HS-27A (cell line): ENCODE results near the gene PCIF1.
"Not testable (repeated sequence)": the region's sequence is repeated elsewhere in the genome, so short reads cannot be mapped to it uniquely, and the experiment has no call there.

Source experiments
- DNase-seq: peaks from one replicate; pipeline ENCODE4 v3.0.0-alpha.2; 2012; ENCODE audit warnings: low read depth, missing footprints

The PCIF1 gene

GRCh38 chr20:45994761-45995493, 60.4 kb downstream of the PCIF1 start:
- no peak for DNase-seq

GRCh38 chr20:45995495-45996097, 61.1 kb downstream of the PCIF1 start:
- DNase-seq, result not testable (repeated sequence)

- DNase-seq, result no peak
Observed at GRCh38 chr20:45997187-45997586, 62.7 kb downstream of the PCIF1 start.
